ENCODE results near the gene GFRA1. TPM values are rescaled to one million over a fixed set of nuclear protein-coding genes. Genes with fewer than 3 reads are reported as not detected.

The GFRA1 gene
- total and polyA plus RNA-seq, 4 donors, result 30.5 to 109 (median 55.1) TPM

DNA sequence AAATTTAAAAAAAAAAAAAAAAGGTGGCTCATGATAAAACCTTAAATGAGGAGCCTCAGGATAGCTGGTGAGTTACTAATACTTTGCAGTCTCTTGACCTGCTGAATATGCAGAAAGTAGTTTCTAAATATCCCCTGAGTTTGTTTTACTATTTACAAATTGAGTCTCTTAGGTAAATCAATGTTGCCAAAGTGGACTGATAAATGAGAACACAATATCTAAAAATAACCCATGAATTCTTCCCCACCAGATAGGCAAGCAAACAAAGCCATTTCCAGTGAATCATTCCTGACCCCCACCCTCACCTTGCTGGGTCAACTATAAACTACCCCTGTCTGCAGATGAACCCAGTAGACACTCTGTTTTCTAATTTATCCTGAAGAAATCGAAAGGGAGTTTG, 78.9 kb downstream of the GFRA1 start:
- WGBS (ENCODE audit: insufficient coverage), result no CpG with 5 or more reads among the region's 1 CpG
- peaks cover 10% of the 10 kb centered on the region for H3K4me1 ChIP-seq (ENCODE audit: control insufficient read depth, insufficient read depth, low read length)
- H3K27me3 ChIP-seq (ENCODE audit: control insufficient read depth, insufficient read depth, low read length), result no peaks in the 10 kb centered on the region
- H3K9me3 ChIP-seq (ENCODE audit: control insufficient read depth, insufficient read depth, low read length), result peaks cover 2% of the 10 kb centered on the region
- no peak overlapping the region for H3K27ac ChIP-seq (ENCODE audit: low read depth, low read length)
- H3K36me3 ChIP-seq (ENCODE audit: control insufficient read depth, insufficient read depth, low read length), result no peaks in the 10 kb centered on the region
- DNase-seq (ENCODE audit: low read depth in 4 of 6, low spot score in 6 of 6), result no peak
- no peak overlapping the region for H3K4me3 ChIP-seq (ENCODE audit: low read depth, low read length)

DNA sequence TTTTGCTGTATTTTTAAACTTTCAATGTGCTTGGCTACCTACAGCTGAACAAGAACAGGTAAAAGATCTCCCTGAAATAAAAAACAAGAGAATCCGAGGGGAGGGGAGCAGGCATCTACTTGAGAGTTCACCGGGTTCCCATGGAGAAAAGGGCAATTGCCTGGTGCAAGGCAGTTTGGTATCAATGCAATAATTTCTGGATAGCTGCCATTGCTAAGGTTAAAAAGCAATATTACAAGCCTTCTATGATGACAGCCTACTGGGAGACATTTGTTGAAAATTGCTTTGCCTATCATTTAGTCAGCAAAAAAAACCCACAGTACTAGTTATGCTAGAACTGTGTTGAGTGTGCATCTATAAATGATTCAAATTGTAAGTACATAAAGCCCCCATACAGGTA, 82.1 kb downstream of the GFRA1 start:
- peaks cover 13% of the 10 kb centered on the region for H3K4me1 ChIP-seq (ENCODE audit: control insufficient read depth, insufficient read depth, low read length)
- peaks cover 2% of the 10 kb centered on the region for H3K9me3 ChIP-seq (ENCODE audit: control insufficient read depth, insufficient read depth, low read length)
- H3K27me3 ChIP-seq (ENCODE audit: control insufficient read depth, insufficient read depth, low read length), result no peaks in the 10 kb centered on the region
- no peak overlapping the region for H3K27ac ChIP-seq (ENCODE audit: low read depth, low read length)
- 90% methylated on average over 2 of the region's 2 CpGs for WGBS (ENCODE audit: insufficient coverage)
- H3K36me3 ChIP-seq (ENCODE audit: control insufficient read depth, insufficient read depth, low read length), result no peaks in the 10 kb centered on the region
- H3K4me3 ChIP-seq (ENCODE audit: low read depth, low read length), result no peak overlapping the region
- peak in 1 of 6 donors; percentile 87 for DNase-seq (ENCODE audit: low read depth in 4 of 6, low spot score in 6 of 6)

DNA sequence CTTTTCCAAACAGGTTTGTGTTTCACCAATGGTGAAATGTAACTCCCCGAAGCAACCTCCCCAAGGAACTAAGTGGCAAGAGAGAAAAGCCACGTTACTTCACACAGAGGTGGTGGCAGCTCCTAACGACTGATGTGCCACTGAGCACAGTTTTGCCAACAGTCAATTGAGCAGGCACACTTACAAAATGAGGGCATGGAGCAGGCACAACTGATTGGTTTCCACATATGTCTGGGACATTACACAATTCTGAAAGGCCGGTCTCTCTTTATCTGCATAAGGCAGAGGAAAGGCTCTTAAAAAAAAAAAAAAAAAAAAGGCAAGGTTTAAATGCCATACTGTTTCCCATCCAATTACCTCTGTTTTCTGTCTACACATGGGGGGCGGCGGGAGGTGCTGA, 86.7 kb downstream of the GFRA1 start:
- H3K4me3 ChIP-seq (ENCODE audit: low read depth, low read length), result no peak overlapping the region
- H3K36me3 ChIP-seq (ENCODE audit: control insufficient read depth, insufficient read depth, low read length), result no peaks in the 10 kb centered on the region
- 81% methylated on average over 3 of the region's 6 CpGs for WGBS (ENCODE audit: insufficient coverage)
- no peaks in the 10 kb centered on the region for H3K9me3 ChIP-seq (ENCODE audit: control insufficient read depth, insufficient read depth, low read length)
- H3K4me1 ChIP-seq (ENCODE audit: control insufficient read depth, insufficient read depth, low read length), result peaks cover 19% of the 10 kb centered on the region
- no peaks in the 10 kb centered on the region for H3K27me3 ChIP-seq (ENCODE audit: control insufficient read depth, insufficient read depth, low read length)
- peak in 1 of 6 donors; percentile 43 for DNase-seq (ENCODE audit: low read depth in 4 of 6, low spot score in 6 of 6)
- no peak overlapping the region for H3K27ac ChIP-seq (ENCODE audit: low read depth, low read length)

DNA sequence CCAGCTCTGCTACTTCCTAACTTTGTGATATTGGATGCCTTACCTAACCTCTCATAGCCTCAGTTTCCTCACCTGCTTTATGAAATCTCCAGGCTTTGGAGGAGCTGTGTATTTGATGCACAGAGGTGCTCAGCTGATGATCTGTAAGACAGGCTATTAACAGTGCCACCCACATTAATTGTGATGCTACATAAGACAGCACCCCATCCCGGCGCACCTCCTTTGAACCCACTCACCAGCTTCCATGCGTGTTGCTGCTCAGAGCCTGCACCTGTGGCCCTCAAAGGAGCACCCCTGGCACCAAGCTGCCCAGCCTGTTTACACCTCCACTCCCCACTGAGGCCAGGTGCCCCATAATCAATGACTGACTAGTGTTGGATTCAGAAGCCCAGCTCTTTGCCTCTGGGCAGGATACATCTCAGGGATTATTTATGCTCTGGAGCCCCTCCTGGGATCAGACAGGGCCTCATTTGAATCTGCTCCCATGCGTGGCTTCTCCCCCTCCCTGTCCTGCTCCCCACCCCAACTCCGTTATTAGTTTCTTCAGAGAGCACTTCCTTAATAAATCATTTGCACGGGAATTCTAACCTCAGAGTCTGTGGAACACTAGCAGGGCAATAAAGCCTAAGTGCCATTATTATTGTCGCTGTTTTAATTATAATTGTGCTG, 87.7 kb downstream of the GFRA1 start:
- no peaks in the 10 kb centered on the region for H3K27me3 ChIP-seq (ENCODE audit: control insufficient read depth, insufficient read depth, low read length)
- H3K27ac ChIP-seq (ENCODE audit: low read depth, low read length), result no peak overlapping the region
- DNase-seq (ENCODE audit: low read depth in 4 of 6, low spot score in 6 of 6), result peak in 1 of 6 donors; percentile 88
- no peaks in the 10 kb centered on the region for H3K36me3 ChIP-seq (ENCODE audit: control insufficient read depth, insufficient read depth, low read length)
- WGBS (ENCODE audit: insufficient coverage), result 59% methylated on average over 7 of the region's 7 CpGs
- H3K4me1 ChIP-seq (ENCODE audit: control insufficient read depth, insufficient read depth, low read length), result peaks cover 18% of the 10 kb centered on the region
- H3K4me3 ChIP-seq (ENCODE audit: low read depth, low read length), result no peak overlapping the region
- no peaks in the 10 kb centered on the region for H3K9me3 ChIP-seq (ENCODE audit: control insufficient read depth, insufficient read depth, low read length)

DNA sequence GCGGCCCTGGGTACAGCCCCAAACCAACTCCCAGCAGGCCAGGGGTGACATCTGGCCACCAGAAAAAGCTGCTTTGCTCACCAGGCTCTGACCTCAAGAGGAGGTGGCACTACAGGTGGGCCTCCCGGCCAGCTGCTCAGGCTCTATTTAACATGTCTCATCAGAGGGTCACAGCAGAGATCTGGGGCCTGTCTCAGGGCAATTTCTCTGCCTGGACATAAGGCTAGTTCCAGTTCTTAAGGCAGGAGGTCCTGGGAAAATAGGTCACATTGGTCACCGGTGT, 88.6 kb downstream of the GFRA1 start:
- H3K36me3 ChIP-seq (ENCODE audit: control insufficient read depth, insufficient read depth, low read length), result no peaks in the 10 kb centered on the region
- no peaks in the 10 kb centered on the region for H3K9me3 ChIP-seq (ENCODE audit: control insufficient read depth, insufficient read depth, low read length)
- no peak overlapping the region for H3K4me3 ChIP-seq (ENCODE audit: low read depth, low read length)
- H3K4me1 ChIP-seq (ENCODE audit: control insufficient read depth, insufficient read depth, low read length), result peaks cover 17% of the 10 kb centered on the region
- DNase-seq (ENCODE audit: low read depth in 4 of 6, low spot score in 6 of 6), result no peak
- no peaks in the 10 kb centered on the region for H3K27me3 ChIP-seq (ENCODE audit: control insufficient read depth, insufficient read depth, low read length)
- no peak overlapping the region for H3K27ac ChIP-seq (ENCODE audit: low read depth, low read length)
- 66% methylated on average over 3 of the region's 3 CpGs for WGBS (ENCODE audit: insufficient coverage)

DNA sequence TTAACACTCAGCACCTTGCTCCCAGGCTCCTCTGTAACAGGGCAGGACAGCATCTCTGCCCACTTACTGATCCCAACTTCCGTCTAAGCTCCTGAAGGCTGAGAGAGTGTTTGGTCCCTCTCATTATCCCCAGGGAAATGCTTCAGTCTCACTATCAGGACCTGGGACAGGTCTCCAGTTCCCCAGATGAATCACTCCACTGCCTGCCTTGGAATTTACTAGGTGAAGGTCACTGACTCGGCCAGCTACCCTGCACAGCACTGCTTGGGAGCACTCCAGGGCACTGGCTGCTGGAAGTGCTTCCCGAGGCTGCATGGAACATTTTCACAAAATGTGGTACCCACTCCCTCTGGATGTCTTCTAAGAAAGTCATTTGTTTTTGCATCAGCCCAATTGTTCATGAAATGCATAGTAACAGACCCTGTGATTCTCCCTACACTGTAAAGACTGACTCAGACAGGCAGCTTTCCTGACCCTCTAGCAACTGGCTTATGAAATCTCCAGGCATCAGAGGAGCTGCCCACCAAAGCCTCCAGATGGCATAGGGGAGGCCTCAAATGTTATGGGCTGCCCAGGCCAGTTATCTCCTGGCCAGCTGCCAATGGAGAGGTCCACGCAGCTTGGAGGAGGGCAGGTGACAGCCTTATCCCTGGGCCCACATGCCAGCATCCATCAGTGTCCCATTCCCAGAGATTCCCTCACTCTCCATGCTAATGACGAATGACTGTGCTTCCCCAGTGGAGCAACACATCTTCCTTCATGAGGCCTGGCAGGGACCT, 89.1 kb downstream of the GFRA1 start:
- H3K4me1 ChIP-seq (ENCODE audit: control insufficient read depth, insufficient read depth, low read length), result peaks cover 17% of the 10 kb centered on the region
- DNase-seq (ENCODE audit: low read depth in 4 of 6, low spot score in 6 of 6), result peak in 1 of 6 donors; percentile 30

DNA sequence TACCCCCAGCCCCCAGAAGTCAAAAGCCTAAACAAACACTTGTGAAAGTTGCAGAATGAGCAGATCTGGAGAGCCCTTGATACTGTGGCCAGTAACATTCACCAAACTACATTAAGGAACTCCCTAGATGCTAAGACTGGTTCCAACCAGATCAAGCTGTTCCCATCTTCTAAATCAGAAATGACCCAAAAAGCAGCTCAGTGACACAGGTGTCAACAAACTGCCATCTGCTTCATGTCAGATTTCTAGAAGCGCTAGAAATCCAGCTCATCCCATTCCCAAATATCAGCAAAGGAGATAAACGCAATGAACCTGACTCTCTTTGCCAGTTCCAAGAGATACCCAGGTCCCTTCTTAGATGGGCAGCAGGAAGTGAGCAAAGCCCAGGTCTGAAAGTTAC, 90.6 kb downstream of the GFRA1 start:
- Histone ChIP-seq H3K4me3 (ENCODE audit: low read depth, low read length) (no peak overlapping the region), H3K27ac (ENCODE audit: low read depth, low read length) (no peak overlapping the region), H3K4me1 (ENCODE audit: control insufficient read depth, insufficient read depth, low read length) (peaks cover 22% of the 10 kb centered on the region), H3K9me3 (ENCODE audit: control insufficient read depth, insufficient read depth, low read length) (no peaks in the 10 kb centered on the region), H3K27me3 (ENCODE audit: control insufficient read depth, insufficient read depth, low read length) (no peaks in the 10 kb centered on the region), H3K36me3 (ENCODE audit: control insufficient read depth, insufficient read depth, low read length) (no peaks in the 10 kb centered on the region)
- WGBS (ENCODE audit: insufficient coverage), result 100% methylated on average over 2 of the region's 2 CpGs
- no peak for DNase-seq (ENCODE audit: low read depth in 4 of 6, low spot score in 6 of 6)

More for the DNA sequence above, 89.1 kb downstream of the GFRA1 start:
- 60% methylated on average over 5 of the region's 5 CpGs for WGBS (ENCODE audit: insufficient coverage)
- H3K36me3 ChIP-seq (ENCODE audit: control insufficient read depth, insufficient read depth, low read length), result no peaks in the 10 kb centered on the region
- no peak overlapping the region for H3K4me3 ChIP-seq (ENCODE audit: low read depth, low read length)
- no peaks in the 10 kb centered on the region for H3K27me3 ChIP-seq (ENCODE audit: control insufficient read depth, insufficient read depth, low read length)
- no peaks in the 10 kb centered on the region for H3K9me3 ChIP-seq (ENCODE audit: control insufficient read depth, insufficient read depth, low read length)
- no peak overlapping the region for H3K27ac ChIP-seq (ENCODE audit: low read depth, low read length)

DNA sequence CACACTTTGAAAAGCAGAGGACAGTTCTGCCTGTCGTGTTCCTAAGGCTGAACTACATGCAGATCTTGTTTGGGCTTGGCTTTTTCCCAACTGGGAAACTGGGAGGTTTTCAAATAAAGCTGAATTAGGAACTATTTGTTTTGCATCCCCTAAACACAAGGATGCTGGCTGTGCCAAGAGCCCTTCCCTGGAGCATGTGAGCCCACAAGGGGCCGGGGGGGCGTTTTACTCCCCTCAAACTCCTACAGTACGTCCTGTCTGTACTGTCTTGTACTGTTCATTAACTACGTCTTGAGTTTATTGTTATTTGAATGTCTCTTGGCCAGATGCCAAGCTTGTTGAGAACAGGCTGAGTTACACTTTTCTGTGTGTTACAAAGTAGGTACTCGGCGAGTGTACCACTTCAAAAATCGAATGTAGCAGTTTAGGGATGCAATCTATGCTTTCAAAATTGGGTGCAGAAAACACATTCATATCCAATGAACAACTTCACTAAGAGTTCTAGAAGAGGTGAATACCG, 94.9 kb downstream of the GFRA1 start:
- peaks cover 5% of the 10 kb centered on the region for H3K4me1 ChIP-seq (ENCODE audit: control insufficient read depth, insufficient read depth, low read length)
- peak in 1 of 6 donors; percentile 86 for DNase-seq (ENCODE audit: low read depth in 4 of 6, low spot score in 6 of 6)
- no peaks in the 10 kb centered on the region for H3K27me3 ChIP-seq (ENCODE audit: control insufficient read depth, insufficient read depth, low read length)
- WGBS (ENCODE audit: insufficient coverage), result 46% methylated on average over 5 of the region's 9 CpGs
- H3K9me3 ChIP-seq (ENCODE audit: control insufficient read depth, insufficient read depth, low read length), result no peaks in the 10 kb centered on the region
- H3K27ac ChIP-seq (ENCODE audit: low read depth, low read length), result no peak overlapping the region
- H3K4me3 ChIP-seq (ENCODE audit: low read depth, low read length), result no peak overlapping the region
- no peaks in the 10 kb centered on the region for H3K36me3 ChIP-seq (ENCODE audit: control insufficient read depth, insufficient read depth, low read length)

DNA sequence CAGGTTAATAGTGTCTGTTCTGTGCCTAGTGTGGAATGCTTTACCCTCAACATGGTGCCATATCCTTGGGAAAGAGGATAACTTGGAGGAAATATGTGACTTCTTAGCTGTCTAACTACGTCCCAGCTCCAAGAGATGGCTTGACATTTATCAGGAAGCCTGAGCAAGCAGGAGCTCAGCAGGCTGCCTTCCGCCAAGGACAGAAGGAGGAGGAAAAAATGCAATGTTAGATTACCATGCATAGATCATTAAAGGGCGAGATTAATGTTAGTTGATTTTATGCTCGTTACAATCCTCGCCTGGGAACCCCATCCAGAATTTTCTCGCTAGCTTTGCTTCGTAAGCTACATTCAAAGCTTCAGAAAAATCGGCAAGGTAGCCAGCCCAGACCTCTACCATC, 97.8 kb downstream of the GFRA1 start:
- WGBS (ENCODE audit: insufficient coverage), result 80% methylated on average over 3 of the region's 8 CpGs
- H3K4me1 ChIP-seq (ENCODE audit: control insufficient read depth, insufficient read depth, low read length), result peaks cover 5% of the 10 kb centered on the region
- peak in 1 of 6 donors; percentile 67 for DNase-seq (ENCODE audit: low read depth in 4 of 6, low spot score in 6 of 6)
- H3K4me3 ChIP-seq (ENCODE audit: low read depth, low read length), result no peak overlapping the region
- H3K27ac ChIP-seq (ENCODE audit: low read depth, low read length), result no peak overlapping the region
- no peaks in the 10 kb centered on the region for H3K9me3 ChIP-seq (ENCODE audit: control insufficient read depth, insufficient read depth, low read length)
- H3K36me3 ChIP-seq (ENCODE audit: control insufficient read depth, insufficient read depth, low read length), result no peaks in the 10 kb centered on the region
- H3K27me3 ChIP-seq (ENCODE audit: control insufficient read depth, insufficient read depth, low read length), result no peaks in the 10 kb centered on the region

DNA sequence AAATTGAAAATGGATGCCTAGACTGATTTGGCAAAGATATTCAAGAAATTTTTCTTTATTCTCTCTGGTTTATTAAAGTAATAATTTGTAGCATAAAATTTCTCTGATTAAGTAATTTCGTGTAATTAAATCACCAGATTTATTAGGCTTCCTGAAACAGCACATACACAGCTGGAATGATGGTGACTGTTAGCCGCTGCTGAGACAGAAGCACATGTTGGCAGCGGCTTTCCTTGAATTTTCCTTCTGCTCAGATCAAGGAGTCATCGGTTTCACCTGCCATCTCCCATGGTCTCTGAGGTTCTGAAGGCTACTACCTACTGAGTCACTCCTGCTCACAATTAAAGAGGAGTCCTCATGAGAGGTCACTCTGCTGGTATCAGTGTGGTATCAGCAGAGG, 101.5 kb downstream of the GFRA1 start:
- Histone ChIP-seq H3K4me1 (ENCODE audit: control insufficient read depth, insufficient read depth, low read length) (no peaks in the 10 kb centered on the region), H3K4me3 (ENCODE audit: low read depth, low read length) (no peak overlapping the region)
- 90% methylated on average over 3 of the region's 4 CpGs for WGBS (ENCODE audit: insufficient coverage)

More for the DNA sequence above, 101.5 kb downstream of the GFRA1 start:
- Histone ChIP-seq H3K9me3 (ENCODE audit: control insufficient read depth, insufficient read depth, low read length) (peaks cover 4% of the 10 kb centered on the region), H3K27me3 (ENCODE audit: control insufficient read depth, insufficient read depth, low read length) (no peaks in the 10 kb centered on the region), H3K36me3 (ENCODE audit: control insufficient read depth, insufficient read depth, low read length) (no peaks in the 10 kb centered on the region), H3K27ac (ENCODE audit: low read depth, low read length) (no peak overlapping the region)
- DNase-seq (ENCODE audit: low read depth in 4 of 6, low spot score in 6 of 6), result peak in 1 of 6 donors; percentile 61

Data from spinal cord (tissue), 10 donors.